Tibial nerve (tissue), 4 donors: ENCODE results near the gene BTBD9. TPM values are rescaled to one million over a fixed set of nuclear protein-coding genes. Genes with fewer than 3 reads are reported as not detected.

Source experiments
- DNase-seq, 2 donors: peaks; one replicate each; pipeline ENCODE4 v3.0.0-alpha.2; 2019; ENCODE audit warnings: low spot score in 2 of 2
- H3K27ac ChIP-seq, 4 donors: fragments of 200-600 bp; sonication (generic) in 3 of 4; one replicate each; pipeline ENCODE4 v1.5.1; 2017 to 2019; ENCODE audit warnings: mild to moderate bottlenecking in 1 of 4
- H3K27me3 ChIP-seq, 2 donors: fragments of 200-600 bp; sonication (generic) in 1 of 2; one replicate each; pipeline versions ENCODE4 v1.5.1 to v1.6.0; 2017 to 2019
- H3K36me3 ChIP-seq, 3 donors: fragments of 200-600 bp; sonication (generic); one replicate each; pipeline ENCODE4 v1.5.1; 2018 to 2019
- H3K4me1 ChIP-seq, 4 donors: fragments of 200-600 bp; sonication (generic) in 3 of 4; one replicate each; pipeline ENCODE4 v1.5.1; 2017 to 2019
- H3K4me3 ChIP-seq, 4 donors: fragments of 200-600 bp; sonication (generic) in 3 of 4; one replicate each; pipeline ENCODE4 v1.5.1; 2017 to 2019; ENCODE audit warnings: mild to moderate bottlenecking in 1 of 4, moderate library complexity in 1 of 4
- H3K9me3 ChIP-seq, 4 donors: fragments of 200-600 bp; sonication (generic) in 3 of 4; one replicate each; pipeline ENCODE4 v1.5.1; 2017 to 2019
- CTCF ChIP-seq, 5 experiments: fragments of 200-600 bp in 3 of 5; fragments of 450-650 bp in 2 of 5; sonication (generic) in 3 of 5; IDR thresholded peaks; one replicate each; pipeline ENCODE4 v1.5.1; 2016 to 2019; ENCODE audit warnings: antibody characterized with exemption in 5 of 5, mild to moderate bottlenecking in 3 of 5, moderate library complexity in 2 of 5
- EP300 ChIP-seq, 2 donors: sonication (generic); formaldehyde crosslinking; IDR thresholded peaks; one replicate each; pipeline ENCODE4 v1.6.1; 2017; ENCODE audit warnings: antibody characterized with exemption in 2 of 2, mild to moderate bottlenecking in 1 of 2
- POLR2A ChIP-seq, 2 donors: fragments of 450-650 bp; IDR thresholded peaks; one replicate each; pipeline ENCODE4 v1.6.1; 2017; ENCODE audit warnings: antibody characterized with exemption in 2 of 2, mild to moderate bottlenecking in 2 of 2, moderate library complexity in 2 of 2
- WGBS, 2 donors: methylation state at CpG; one replicate each; pipeline ENCODE4 v1.1.5; 2018; 5-methylcytosine and 5-hydroxymethylcytosine counted together
- total RNA-seq, 4 donors: library from RNA; depleted of rRNA; stranded (reverse); fragments of >200 nt; gene quantifications; one replicate each; pipeline ENCODE4 v1.1.0, GENCODE V29; 2016

The BTBD9 gene
- total RNA-seq, 4 donors from 2014 or later, result 7.5 to 23.9 (median 10.7) TPM

- no peaks in the 10 kb centered on the region for H3K27me3 ChIP-seq
- H3K9me3 ChIP-seq, result no peaks in the 10 kb centered on the region
- H3K4me1 ChIP-seq, result peaks cover 0 to 9% (median 3%) of the 10 kb centered on the region in 4 donors
- no peak for DNase-seq
- no peaks in the 10 kb centered on the region for H3K36me3 ChIP-seq
- H3K4me3 ChIP-seq, result no peak overlapping the region
- H3K27ac ChIP-seq, result no peak overlapping the region
- 68 to 84% methylated on average over 2 of the region's 2 CpGs for WGBS, 2 donors
- TF ChIP-seq CTCF (IDR thresholded peaks at IDR 0.05) (no peak), POLR2A (IDR thresholded peaks at IDR 0.05) (no peak), EP300 (IDR thresholded peaks at IDR 0.05) (no peak)
These were observed 359.7 kb downstream of the BTBD9 start for GRCh38 chr6:38279963-38280588.

DNA sequence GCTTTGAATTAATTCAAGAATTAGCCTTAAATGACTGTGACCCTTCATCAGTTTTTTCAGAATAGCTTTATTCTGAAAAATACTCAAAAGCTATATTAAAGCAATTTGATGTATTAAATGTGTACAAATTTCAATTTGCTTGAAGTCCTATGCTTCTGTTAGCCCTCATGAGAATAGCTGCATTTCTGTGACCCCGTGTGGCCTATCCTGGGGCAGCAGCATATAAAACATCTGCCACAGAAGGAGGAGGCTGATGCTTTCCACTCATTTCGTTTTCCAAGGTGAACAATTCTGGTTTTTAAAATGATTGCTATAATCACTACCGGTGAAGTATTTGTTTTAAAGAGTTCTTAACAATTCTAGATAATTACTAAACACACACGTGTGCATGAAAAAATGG lies 360.3 kb downstream of the BTBD9 start:
- Histone ChIP-seq H3K4me1 (peaks cover 0 to 9% (median 3%) of the 10 kb centered on the region in 4 donors), H3K27ac (no peak overlapping the region), H3K4me3 (no peak overlapping the region), H3K27me3 (no peaks in the 10 kb centered on the region), H3K36me3 (no peaks in the 10 kb centered on the region), H3K9me3 (no peaks in the 10 kb centered on the region)
- WGBS, 2 donors, result 82 to 86% methylated on average over 4 of the region's 4 CpGs
- no peak for TF ChIP-seq CTCF (IDR thresholded peaks at IDR 0.05)
- no peak for TF ChIP-seq EP300 (IDR thresholded peaks at IDR 0.05)
- TF ChIP-seq POLR2A (IDR thresholded peaks at IDR 0.05), result no peak
- DNase-seq, result no peak

DNA sequence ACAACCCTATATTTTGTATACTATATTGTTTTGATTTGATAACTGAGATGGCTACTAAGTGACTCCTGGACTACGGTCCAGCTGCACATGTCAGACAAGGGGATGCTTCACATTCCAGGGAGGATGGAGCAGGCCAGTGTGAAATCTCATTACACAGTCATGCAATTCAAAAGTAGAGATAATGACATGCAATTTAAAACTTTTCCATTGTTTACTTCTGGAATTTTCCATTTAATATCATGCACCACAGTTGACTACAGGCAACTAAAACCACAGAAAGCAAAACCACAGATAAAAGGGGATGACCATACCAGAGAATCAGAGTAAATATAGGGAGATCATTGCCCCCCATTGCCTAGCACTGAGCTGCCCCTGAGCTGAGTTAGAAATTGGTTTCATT lies 366.4 kb downstream of the BTBD9 start:
- WGBS, 2 donors, result 26 to 50% methylated on average over 1 of the region's 1 CpG
- no peak overlapping the region for H3K27ac ChIP-seq

DNA sequence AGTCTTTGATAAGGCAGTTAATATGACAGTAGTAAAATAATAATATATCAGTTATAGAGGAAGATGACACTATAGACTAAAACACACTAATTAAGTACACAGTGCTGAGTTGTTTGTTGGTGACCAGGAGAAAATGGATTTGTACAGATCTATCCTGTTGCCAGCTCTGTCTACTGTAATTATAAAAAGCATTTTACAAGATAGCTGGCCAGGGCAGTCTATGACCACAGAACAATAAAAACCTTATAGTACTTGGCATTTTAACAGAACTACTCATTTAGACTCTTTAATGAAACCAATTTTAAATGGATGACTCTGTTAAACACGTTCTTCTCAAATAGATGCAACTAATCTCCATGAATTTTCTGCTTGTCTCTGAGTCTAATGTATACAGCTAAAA lies 367.5 kb downstream of the BTBD9 start:
- 36 to 53% methylated on average over 1 of the region's 1 CpG for WGBS, 2 donors
- DNase-seq, result no peak
- Histone ChIP-seq H3K9me3 (no peaks in the 10 kb centered on the region), H3K4me3 (no peak overlapping the region), H3K4me1 (peaks cover 0 to 54% (median 15%) of the 10 kb centered on the region in 4 donors), H3K27ac (no peak overlapping the region), H3K36me3 (no peaks in the 10 kb centered on the region), H3K27me3 (no peaks in the 10 kb centered on the region)
- TF ChIP-seq CTCF (IDR thresholded peaks at IDR 0.05) (no peak), EP300 (IDR thresholded peaks at IDR 0.05) (no peak), POLR2A (IDR thresholded peaks at IDR 0.05) (no peak)

More for the DNA sequence above, 366.4 kb downstream of the BTBD9 start:
- H3K9me3 ChIP-seq, result no peaks in the 10 kb centered on the region
- peaks cover 0 to 49% (median 13%) of the 10 kb centered on the region in 4 donors for H3K4me1 ChIP-seq
- no peak overlapping the region for H3K4me3 ChIP-seq
- DNase-seq, result no peak
- TF ChIP-seq EP300 (IDR thresholded peaks at IDR 0.05) (no peak), CTCF (IDR thresholded peaks at IDR 0.05) (no peak)
- no peaks in the 10 kb centered on the region for H3K36me3 ChIP-seq
- no peaks in the 10 kb centered on the region for H3K27me3 ChIP-seq

DNA sequence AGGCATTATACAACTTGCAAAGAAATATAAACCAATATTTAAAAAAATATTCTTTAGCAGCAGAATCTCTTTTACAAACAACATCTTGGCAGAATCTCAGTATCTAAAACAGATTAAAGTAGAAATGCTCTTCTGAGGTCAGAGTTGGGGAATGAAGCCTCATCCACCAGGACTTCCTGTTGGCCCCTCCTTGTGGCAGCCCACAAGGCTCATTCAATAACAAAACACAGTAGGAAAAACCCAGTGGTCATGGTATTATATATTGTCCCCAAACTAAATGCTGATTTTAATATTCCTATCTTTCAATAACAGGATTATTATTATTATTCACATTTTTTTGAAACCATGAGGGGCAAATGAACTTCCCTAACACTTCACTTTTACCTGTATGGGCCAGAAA lies 368.6 kb downstream of the BTBD9 start:
- H3K4me1 ChIP-seq, result peaks cover 0 to 54% (median 15%) of the 10 kb centered on the region in 4 donors
- DNase-seq, result no peak
- TF ChIP-seq CTCF (IDR thresholded peaks at IDR 0.05) (no peak), POLR2A (IDR thresholded peaks at IDR 0.05) (no peak), EP300 (IDR thresholded peaks at IDR 0.05) (no peak)
- H3K27me3 ChIP-seq, result no peaks in the 10 kb centered on the region
- no peak overlapping the region for H3K27ac ChIP-seq
- no peak overlapping the region for H3K4me3 ChIP-seq
- H3K36me3 ChIP-seq, result no peaks in the 10 kb centered on the region
- no peaks in the 10 kb centered on the region for H3K9me3 ChIP-seq
